ENCODE measurements around the gene C4orf50. TPM values are rescaled to one million over a fixed set of nuclear protein-coding genes. Genes with fewer than 3 reads are reported as not detected.

C4orf50 gene
- total RNA-seq, 1 donor from 2014 or later: 0.09 TPM

DNA sequence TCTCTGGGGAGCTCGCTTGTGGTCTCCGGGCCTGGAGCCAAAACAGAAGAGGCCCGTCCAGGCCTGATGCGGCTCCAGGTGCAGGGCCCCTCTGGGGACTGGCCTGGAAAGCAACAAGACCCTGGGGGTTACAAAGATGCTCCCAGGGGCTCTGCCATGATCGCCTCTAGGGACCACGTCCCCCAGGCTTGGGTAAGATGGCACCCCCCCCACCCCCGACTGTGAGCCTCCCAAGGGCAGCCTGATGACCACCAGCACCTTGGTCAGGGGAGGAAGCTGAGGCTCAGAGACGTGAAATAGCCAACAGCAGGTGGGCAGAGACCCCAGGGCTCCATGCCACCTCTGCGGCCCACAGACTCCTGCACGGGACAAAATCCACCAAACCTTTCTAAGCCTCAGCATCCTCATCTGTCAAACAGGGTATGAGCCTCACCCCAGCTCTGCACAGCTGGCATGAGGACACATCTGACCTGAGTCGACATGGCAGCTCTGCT lies 25.4 kb downstream of the C4orf50 start:
- Histone ChIP-seq H3K27ac (no peak overlapping the region), H3K36me3 (no peaks in the 10 kb centered on the region), H3K9me3 (no peaks in the 10 kb centered on the region), H3K4me3 (no peak overlapping the region), H3K4me1 (no peaks in the 10 kb centered on the region), H3K27me3 (ENCODE audit: low read depth) (peaks cover 4% of the 10 kb centered on the region)
- TF ChIP-seq, protein P1, sequence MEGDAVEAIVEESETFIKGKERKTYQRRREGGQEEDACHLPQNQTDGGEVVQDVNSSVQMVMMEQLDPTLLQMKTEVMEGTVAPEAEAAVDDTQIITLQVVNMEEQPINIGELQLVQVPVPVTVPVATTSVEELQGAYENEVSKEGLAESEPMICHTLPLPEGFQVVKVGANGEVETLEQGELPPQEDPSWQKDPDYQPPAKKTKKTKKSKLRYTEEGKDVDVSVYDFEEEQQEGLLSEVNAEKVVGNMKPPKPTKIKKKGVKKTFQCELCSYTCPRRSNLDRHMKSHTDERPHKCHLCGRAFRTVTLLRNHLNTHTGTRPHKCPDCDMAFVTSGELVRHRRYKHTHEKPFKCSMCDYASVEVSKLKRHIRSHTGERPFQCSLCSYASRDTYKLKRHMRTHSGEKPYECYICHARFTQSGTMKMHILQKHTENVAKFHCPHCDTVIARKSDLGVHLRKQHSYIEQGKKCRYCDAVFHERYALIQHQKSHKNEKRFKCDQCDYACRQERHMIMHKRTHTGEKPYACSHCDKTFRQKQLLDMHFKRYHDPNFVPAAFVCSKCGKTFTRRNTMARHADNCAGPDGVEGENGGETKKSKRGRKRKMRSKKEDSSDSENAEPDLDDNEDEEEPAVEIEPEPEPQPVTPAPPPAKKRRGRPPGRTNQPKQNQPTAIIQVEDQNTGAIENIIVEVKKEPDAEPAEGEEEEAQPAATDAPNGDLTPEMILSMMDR (IDR thresholded peaks at IDR 0.05): no peak
- ATAC-seq: no peak
- DNase-seq: no peak
- intact Hi-C loops (cut with DNase I): no loop called here

DNA sequence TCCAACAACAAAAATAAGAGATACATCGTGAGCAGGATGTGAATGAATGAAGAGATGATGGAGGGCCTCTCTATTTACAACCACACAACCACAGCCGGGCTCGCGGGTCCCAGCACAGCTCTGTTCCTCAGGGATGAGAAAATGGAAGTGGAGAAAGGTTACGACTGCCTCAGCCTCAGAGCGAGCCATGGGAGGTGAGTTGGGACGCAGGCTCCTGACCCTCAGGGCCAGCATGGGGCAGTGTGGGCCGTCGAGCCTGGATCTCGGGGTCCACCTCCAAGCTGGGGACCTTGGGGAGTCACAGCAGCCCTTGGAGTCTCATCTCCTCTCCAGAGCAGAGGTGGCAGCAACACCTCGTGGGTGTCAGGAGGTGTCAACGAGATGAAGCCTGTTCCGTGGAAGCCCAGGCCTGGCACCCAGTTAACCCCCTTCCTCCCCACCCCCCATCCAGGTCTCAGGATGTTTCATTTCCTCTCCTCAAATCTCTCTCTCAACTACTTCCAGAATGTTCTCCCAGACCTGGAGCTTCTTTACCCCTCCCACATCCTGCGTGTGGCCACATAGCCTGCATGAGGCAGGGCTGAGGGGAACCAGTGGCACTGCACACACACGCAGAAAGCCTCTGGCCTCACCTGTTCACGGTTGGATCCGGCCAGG lies 25.9 kb downstream of the C4orf50 start:
- TF ChIP-seq, protein P1 (IDR thresholded peaks at IDR 0.05): no peak
- Histone ChIP-seq H3K9me3 (no peaks in the 10 kb centered on the region), H3K27me3 (ENCODE audit: low read depth) (peaks cover 4% of the 10 kb centered on the region), H3K27ac (no peak overlapping the region), H3K36me3 (no peaks in the 10 kb centered on the region), H3K4me3 (no peak overlapping the region), H3K4me1 (no peaks in the 10 kb centered on the region)
- DNase-seq (no peak), ATAC-seq (no peak)
- intact Hi-C loops (cut with DNase I): no loop called here

DNA sequence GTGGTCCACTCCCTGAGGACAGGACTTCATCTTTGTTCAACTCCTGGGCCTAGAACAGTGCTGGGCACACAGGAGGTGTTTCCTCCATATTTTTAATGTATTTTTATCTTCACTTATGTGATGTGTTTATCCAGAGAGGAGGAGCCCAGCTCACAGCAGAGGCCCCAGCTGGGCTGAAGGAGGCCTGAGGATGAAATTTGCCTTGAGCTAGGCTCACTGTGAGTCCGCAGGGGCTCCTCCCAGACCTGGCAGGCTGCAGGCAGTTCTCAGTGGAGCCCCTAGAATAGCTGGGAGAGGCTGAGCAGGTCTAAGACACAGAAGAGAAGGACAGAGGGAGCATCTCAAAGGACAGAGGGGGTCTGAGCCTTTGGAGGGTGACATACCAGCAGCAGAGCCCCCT lies 26.8 kb downstream of the C4orf50 start:
- Histone ChIP-seq H3K4me1 (no peaks in the 10 kb centered on the region), H3K36me3 (no peaks in the 10 kb centered on the region), H3K9me3 (no peaks in the 10 kb centered on the region), H3K27me3 (ENCODE audit: low read depth) (peaks cover 4% of the 10 kb centered on the region), H3K27ac (no peak overlapping the region), H3K4me3 (no peak overlapping the region)
- DNase-seq (no peak), ATAC-seq (no peak)
- TF ChIP-seq, protein P1 (IDR thresholded peaks at IDR 0.05): no peak
- intact Hi-C loops (cut with DNase I): no loop called here

DNA sequence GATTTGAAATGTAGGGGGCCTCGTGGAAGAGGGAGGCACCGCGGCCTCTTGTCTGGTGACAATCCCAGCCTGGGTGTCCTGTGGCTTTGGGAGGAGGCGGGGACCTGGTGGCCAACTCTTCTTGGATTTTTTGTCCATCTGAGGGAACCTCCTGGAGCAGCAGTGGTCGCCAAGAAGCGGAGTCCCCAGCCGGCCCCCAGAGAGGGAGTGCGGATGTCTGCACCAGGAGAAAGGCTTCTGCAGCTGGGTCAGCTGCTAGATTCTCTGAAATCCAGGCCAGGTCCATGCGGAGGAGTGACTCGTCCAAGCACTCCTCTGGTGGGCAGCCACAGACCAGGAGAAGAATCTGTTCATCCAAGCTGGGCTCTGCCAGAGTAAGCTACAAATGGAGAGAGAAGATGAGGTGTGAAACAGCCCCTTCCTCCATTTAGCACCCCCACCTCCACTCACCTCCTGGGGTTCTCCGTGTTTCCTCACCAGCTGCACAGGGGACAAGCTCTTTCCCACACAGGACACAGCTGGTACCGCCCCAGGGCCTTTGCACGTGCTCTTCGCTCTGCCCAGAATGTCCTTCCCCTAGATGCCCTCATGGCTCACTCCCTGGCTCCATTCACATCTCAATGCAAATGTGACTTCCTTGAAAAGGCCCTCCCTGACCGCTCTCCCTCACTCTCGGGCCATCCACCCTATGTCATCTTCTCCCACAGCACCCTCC lies 27.6 kb downstream of the C4orf50 start:
- no peaks in the 10 kb centered on the region for H3K36me3 ChIP-seq
- no peaks in the 10 kb centered on the region for H3K4me1 ChIP-seq
- no peak overlapping the region for H3K27ac ChIP-seq
- DNase-seq: no peak
- H3K27me3 ChIP-seq (ENCODE audit: low read depth): peaks cover 4% of the 10 kb centered on the region
- TF ChIP-seq, protein P1 (IDR thresholded peaks at IDR 0.05): no peak
- intact Hi-C loops (cut with DNase I): no loop called here
- ATAC-seq: no peak
- H3K9me3 ChIP-seq: no peaks in the 10 kb centered on the region
- H3K4me3 ChIP-seq: no peak overlapping the region

DNA sequence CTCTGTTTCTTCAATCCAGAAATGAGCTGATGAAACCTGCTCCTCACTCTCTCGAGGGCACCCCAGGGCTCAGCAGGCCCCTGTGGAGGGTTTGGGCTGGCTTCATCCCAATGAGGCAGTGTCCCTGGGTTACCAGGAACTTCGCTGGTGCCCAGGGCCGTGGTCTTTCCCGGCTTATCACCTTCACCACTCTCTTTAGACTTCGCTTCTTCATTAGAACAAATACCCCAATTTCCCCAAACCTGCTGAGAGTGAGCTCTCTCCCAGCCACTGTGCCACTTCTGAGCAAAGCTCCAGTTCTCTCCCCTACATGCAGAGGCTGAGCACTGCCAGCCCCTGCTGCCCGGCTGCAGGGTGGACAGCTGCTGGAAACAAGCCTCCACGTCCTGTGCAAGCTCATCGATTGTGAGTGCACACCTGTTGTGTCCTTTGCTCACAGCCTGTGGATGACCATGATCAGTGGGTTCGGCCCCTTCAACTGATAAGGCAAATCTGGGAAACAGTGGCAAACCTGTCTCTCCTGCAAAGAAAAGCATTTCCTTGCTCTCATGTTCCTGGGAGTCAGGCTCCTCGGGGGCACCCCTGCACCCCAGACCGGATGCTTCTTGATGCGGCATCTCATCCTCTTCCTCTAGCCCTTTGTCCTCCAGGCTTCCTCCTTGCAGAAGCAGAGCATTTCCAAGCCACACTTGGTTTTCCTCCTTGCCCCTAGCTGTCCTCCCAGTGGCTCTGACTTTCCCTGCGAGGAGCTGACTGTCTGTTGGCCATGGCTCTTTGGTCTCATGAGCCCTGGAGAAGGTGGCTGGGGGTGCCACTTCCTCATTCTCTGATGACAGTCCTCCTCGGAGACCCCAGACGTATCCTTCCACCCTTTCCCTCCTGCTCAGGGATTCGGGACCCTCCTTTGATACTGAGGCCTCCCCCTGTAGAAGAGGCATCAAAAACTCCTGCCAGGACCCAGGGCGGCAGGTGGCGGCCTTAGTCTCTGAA lies 28.7 kb downstream of the C4orf50 start:
- intact Hi-C loops (cut with DNase I): no loop called here

More for the DNA sequence above, 28.7 kb downstream of the C4orf50 start:
- TF ChIP-seq, protein P1 (IDR thresholded peaks at IDR 0.05): no peak
- Histone ChIP-seq H3K27me3 (ENCODE audit: low read depth) (peaks cover 2% of the 10 kb centered on the region), H3K4me1 (no peaks in the 10 kb centered on the region), H3K36me3 (no peaks in the 10 kb centered on the region), H3K9me3 (peaks cover 5% of the 10 kb centered on the region), H3K4me3 (no peak overlapping the region), H3K27ac (no peak overlapping the region)
- ATAC-seq (no peak), DNase-seq (no peak)
